NCI-H2171 (cell line): ENCODE data around the gene MKKS.
"Not testable (repeated sequence)": the region's sequence is repeated elsewhere in the genome, so short reads cannot be mapped to it uniquely, and the experiment has no call there.

Source experiments
- DNase-seq: peaks from one replicate; lab custom pipeline; 2025; lab: John Stamatoyannopoulos, UW

The MKKS gene

DNA sequence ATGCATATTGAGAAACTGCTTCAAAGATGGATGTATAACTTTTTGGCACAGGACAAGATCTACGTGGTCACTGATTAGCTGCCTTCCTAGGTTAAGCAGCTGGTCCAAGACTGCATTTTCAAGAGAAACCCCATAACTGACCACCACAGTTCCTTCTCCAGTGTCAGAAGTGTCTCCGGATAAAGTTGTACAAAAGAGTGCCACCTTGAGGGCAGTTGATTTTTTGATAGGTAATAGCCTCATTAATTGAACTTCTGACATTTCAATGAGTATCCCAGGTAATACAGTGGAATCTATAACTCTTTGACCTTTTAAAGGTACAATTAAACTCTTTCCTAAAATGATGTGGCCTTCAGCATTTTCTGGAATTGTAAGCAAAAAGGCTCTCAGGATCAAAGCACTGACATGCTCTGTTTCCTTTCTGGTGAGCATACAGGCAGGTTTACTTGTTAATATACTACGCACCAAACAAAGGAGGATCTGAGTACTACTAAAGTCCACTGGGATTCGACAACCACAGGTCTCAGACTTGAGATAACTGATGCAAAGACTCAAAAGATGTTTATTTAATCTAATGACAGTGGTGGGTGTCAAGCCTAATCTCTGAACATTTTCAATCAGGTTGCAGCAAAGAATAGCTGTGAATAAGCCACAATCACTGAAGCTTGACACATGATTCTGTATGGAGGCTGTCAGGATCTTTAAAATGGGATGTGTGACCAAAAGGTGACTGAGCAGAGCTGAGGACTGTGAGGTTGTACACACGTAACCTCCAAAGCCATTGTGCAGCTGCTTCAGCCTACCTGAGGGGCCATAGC, 21.2 kb downstream of the MKKS start:
- no peak for DNase-seq

DNA sequence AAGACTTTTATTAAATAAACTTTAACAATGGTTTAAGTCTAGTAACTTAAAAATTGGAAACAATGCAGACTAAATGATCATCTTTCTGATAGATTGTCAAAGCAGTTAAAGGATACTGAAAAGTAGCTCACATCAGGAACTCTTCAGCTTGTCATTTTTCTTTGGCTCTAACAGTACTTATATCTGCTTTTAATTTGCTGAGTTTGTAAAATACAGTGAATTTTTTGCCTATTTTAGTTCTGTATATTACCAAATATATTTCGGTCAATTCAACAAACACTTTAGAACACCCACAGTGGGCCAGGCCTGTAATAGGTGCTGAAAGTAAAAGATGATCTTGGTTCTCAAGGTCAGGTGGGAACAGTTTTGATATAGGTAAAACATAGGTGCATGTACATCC, 22.3 kb downstream of the MKKS start:
- no peak for DNase-seq

DNA sequence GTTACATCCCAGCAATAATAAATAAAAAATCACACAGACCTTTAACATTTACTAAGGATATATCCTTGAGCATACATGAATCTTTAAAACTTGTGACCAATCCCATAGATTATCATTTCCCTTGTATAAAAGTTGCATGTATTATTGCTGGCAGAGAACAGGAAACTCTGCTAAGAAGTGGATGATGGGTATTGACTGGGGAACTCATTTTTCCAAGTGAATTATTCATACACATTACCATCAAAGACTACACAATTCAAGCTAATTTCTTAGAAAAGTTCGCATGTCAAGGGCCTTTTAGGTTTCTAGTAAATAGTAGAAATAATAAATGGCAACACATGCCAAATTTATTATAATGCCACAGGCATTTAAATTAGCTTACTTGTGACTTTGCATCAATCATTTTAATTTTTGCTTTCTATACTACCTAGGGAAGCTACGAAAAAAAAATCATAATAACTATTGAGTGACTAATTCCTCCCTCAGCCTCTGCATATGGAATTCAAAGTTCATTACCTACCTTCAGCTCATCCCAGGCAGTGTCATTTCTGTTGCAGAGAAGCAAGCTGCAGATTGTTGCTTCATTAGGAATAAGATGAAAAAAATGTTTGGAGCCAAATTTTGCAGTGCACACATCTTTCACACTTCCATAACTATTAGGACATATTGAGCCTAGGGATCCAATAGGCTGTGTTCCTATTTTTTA, 25.8 kb downstream of the MKKS start:
- no peak for DNase-seq

DNA sequence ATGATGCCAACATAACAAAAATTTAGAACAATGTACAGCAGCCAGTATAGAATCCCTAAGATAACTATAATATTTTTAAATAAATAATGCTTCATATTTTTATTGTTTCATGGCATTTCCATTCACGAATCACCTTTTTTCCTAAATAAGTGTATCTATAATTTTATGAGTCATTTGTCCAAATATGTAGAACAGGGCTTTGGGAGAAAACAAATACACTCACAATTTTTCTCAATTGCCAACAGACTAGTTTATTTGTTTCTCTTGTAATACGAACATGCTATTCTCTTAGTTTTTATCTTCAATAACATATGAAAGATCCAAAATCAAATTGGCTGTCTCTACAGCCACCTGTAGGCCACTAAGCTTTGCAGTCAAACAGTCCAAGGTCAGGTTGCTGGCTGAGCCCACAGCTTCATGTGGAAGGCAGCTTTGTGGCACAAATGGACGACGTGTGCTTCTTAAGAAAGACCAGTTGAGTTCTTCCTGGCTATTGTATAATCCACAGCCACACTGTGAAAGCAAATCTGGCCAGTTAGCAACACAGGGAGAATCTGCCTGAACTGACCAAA, 29.0 kb downstream of the MKKS start:
- DNase-seq: no peak

DNA sequence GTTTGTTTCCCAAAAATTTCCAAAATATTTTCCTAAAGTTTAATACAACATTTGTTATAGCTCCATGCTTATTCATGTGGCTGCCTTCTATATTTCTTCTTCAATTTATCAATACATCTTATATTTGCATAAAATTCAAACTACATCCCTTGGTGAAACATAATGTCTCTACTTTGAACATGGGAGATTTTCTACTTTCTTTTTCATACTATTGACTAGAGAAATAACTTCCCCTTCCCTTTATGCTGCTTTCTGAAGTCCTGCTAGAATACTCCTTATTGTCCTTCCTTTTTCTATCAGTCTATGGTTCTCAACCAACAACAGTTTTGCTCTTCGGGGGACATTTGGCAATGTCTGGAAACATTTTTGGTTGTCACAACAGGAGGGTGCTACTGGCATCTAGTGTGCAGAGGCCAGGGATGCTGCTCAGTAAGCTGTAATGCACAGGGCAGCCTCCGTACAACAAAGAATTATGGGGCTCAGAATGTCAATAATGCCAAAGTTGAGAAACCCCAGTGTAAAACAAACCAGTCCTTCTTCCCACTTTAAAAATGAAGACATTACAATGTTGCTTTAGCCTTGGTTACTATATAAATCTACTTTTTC, 29.9 kb downstream of the MKKS start:
- DNase-seq: no peak

DNA sequence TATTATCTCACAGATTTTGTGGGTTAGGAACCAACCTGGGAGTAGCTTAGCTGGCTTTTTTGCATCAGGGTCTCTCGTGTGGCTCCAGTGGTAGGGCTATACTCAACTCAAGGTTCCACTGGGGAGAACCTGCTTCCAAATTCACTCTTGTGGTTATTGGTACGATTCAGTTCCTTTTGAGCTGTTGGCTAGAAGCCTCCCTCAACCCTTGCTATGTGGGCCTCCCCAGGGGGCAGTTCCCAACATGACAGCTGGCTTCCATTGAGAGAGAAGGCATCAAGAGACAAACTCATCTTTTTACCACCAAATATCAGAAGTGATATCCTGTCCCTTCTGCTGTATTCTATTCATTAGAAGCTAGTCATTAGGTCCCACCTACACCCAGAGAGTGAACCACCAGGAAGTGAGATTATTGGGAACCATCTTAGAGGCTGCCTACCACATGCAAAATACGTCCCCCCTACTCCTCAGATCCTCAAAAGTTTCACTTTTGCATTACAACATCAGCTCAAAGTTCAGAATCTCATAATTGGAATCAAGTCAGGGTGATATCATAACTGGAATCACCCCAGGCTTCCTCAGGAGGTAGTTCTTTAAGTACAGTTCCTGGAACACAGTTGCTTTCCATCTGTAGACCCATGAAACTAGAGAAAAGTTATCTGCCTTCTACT, 30.9 kb downstream of the MKKS start:
- DNase-seq: no peak

DNA sequence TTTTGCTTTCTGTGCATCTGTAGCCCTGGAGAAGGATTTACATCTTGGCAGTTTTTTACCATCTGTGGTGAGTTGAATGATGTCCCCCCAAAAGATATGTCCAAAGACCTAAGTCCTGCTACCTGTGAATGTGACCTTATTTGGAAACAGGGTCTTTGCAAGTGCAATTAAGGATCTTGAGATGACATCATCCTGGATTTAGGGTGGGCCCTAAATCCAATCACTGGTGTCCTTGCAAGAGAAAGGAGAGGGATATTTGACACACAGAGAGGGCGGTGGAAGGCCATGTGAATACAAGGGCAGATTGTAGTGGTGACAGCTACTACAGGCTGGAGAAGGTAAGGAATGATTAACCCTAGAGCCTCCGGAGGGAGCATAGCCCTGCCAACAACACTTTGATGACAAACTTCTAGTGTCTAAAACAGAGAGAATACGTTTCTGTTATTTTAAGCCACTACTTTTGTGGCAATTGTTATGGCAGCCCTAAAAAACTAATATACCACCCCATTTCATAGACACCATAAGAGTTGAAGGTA, 35.1 kb downstream of the MKKS start:
- no peak for DNase-seq

DNA sequence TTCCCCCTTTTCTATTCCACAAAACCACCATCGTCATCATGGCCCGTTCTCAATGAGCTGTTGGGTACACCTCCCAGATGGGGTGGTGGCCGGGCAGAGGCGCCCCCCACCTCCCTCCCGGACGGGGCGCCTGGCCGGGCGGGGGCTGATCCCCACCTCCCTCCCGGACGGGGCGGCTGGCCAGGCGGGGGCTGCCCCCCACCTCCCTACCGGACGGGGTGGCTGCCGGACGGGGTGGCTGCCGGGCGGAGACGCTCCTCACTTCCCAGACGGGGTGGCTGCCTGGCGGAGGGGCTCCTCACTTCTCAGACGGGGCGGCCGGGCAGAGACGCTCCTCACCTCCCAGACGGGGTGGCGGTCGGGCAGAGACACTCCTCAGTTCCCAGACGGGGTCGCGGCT, 39.3 kb downstream of the MKKS start:
- DNase-seq: not testable (repeated sequence)

DNA sequence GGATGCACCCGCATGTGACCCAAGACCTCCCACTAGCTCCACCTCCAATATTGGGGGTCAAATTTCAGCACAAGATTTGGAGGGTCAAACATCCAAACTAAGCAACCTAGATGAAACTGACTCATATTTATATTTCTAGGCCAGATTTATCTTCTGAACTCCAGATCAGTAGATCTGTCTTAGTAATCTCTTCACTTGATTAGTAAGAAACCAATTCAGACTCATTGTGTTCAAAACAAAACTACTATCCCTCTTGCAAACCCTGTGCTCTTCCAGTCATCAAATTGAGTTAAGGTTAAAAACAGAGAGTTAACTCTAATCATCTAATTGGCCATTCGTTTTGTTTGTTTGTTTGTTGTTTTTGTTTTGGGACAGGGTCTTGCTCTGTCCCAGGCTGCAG, 43.3 kb downstream of the MKKS start:
- no peak for DNase-seq

DNA sequence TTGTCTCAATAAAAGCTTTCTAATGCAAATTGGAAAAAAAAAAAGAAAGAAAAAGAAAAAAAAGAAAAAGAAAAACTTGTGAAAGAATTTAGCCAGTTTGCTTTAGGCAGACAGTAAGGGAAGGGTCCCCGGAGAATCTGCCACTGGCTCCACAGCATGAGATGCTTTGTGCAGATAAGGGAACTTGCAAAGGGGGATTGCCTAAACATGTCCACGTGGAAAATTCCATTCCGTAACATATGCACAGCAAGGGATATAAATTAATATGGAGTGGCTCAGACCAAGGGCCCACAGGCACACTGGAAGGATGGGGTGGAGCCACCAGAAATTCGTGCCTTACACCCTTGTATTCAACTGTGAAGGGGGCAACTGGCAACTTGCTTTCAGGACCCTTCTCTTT, 45.4 kb downstream of the MKKS start:
- DNase-seq: no peak

DNA sequence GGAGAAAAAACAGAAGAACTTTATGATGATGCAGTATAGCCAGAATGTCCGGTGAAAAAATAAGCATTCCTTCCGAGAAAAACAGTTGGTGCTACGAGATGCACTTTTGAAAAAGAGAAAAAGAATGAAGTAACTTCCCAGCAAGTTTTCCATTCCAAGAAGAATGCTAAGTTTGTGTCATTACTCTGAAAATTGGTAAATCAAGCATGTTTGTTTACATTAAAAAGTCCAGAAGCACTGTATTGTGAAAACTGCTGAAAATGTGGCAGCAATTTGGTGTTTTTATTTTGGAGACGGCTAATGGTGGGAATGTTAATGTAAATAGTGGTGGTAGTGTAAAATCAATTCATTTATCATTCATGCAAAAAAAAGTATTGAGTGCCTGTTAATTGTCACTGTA, 46.3 kb downstream of the MKKS start:
- DNase-seq: no peak

DNA sequence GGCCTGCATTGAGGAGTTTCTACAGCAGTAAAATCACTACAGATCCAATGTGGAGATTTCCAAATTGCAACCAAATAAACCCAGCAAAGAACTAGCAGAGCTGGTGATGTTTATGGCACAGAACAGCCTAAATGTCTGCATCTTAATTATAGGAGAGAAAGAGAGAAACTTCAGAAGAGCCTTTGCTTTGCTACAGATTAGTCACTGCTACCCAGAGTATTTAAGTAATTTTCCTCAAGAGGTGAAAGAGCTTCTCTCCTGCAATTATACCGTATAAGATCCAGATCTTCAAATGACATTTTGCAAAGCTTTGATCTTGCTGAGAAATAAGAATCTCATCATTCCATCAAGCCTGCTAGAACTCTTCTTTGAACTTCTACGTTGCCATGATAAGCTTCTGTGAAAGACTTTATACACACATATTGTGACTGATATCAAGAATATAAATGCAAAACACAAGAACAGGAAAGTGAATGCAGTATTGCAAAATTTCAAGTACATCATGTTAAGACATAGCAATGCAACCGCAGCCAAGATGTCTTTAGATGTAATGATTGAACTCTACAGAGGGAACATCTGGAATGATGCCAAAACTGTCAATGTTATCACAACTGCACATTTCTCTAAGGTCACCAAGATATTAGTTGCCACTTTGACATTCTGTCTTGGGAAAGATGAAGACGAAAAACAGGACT, 48.0 kb downstream of the MKKS start:
- no peak for DNase-seq

DNA sequence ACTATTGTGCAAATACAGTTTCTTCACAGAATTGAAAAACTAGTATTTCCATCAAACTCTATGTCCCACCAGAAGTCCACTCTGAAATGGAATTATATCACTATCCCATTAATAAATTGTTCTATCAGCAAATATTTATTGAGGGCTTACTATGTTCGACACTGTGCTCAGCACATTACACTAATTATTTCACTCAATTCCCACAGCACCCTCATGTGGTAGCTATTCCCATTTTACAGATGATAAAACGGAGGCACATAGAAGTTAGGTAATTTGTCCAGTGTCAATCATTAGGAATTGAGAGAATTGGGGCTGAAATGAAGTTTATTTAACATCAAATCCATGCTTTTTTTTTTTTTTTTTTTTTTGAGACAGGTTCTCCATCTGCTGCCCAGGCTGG, 52.5 kb downstream of the MKKS start:
- DNase-seq: no peak

DNA sequence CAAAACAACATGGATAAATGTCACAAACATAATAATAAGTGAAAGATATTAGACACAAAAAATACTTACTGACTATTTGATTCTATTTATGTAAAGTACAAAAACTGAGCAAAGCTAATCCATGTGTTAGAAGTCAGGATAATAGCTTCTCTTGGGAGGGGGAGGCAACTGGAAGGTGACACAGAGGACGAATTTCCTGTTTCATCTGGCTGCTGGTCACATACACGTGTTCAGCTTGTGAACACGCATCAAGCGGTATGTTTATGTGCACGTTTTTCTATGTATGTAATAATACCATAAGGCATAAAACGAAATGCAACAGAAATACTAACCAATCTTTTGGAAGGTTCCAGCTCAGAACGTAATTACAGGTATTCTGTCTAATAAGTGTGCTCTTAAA, 54.3 kb downstream of the MKKS start:
- no peak for DNase-seq

DNA sequence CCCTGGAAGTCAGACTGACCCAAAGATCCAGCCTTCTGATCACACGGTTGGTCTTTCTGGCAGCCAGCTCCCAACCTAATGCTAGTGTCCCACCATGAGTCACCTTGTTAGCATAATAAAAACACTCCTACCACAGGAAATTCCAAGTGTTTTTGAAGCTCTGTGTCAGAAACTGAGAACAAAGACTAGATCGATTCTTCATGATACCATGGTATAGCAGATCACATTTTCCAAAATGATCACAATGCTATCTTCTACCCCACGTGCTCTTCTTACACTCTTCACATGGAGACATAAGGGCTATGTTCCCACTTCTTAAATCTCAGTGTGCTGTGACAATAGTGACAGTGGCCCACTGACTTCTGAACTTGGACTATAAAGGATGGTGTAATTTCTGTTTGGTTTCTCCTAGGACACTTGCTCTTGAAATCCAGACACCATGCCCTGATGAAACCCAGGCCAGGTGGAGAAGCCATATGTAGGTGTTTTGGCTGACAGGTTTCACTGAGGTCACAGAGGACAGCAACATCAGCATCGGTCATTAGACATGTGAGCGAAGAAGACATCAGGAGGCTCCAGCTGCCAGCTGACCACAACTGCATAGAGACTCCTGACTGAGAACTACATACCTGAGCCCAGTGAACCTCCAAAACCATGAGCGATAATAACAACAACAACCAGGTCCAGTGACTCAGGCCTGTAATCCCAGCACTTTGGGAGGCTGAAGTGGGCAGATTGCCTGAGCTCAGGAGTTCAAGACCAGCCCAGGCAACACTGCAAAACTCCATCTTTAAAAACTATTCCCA, 57.5 kb downstream of the MKKS start:
- DNase-seq: no peak

DNA sequence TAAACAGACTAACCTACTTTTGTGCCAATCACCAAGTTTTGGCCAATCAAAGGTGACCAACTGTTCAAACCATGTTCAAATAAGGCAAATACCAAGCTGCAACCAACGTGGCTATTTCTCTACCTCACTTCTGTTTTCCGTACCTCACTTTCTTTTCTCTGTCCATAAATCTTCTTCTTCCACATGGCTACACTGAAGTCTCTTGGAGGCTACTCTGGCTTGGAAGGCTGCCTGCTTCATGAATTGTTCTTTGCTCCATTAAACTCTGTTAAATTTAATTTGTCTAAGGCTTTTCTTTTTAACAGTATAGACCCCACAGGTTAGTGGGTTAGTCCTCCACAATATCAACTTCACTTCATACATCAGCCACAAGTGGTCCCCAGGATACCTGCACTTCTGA, 58.8 kb downstream of the MKKS start:
- DNase-seq: no peak

DNA sequence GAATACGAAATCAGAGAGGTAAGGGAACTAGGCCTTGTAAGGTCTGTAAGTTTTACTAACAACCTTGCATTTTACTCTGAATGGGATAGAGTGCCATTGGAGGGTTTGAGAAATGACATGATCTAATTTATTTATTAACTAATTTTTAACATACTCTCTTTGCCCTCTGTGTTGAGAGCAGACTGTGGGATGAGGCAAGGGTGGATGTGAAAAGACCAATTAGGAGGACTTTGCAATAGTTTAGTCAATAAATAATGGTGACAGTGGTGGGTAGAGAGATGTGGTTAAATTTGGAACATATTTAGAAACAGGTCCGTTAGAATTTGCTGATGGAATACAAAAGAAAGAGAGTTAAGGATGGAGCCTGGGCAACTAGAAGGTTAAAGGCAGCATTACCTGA, 60.0 kb downstream of the MKKS start:
- no peak for DNase-seq

DNA sequence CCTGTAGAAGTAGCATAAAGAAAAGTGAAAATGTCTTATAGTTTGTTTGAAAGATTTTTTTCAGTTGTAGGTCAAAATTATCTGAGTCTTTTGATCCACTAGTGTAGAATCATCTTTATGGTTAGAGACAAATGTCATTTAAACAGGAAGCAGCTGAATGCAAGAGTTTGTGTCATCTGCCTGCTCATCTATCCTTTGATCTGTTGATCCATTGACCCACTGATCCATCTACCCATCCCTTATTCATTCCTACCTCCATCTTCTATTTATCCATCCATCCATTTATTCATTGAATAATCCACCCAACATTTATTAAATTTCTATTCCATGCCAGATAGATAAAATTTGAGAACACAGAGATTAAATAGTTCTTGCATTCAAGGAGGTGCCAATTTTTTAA, 62.6 kb downstream of the MKKS start:
- DNase-seq: no peak

DNA sequence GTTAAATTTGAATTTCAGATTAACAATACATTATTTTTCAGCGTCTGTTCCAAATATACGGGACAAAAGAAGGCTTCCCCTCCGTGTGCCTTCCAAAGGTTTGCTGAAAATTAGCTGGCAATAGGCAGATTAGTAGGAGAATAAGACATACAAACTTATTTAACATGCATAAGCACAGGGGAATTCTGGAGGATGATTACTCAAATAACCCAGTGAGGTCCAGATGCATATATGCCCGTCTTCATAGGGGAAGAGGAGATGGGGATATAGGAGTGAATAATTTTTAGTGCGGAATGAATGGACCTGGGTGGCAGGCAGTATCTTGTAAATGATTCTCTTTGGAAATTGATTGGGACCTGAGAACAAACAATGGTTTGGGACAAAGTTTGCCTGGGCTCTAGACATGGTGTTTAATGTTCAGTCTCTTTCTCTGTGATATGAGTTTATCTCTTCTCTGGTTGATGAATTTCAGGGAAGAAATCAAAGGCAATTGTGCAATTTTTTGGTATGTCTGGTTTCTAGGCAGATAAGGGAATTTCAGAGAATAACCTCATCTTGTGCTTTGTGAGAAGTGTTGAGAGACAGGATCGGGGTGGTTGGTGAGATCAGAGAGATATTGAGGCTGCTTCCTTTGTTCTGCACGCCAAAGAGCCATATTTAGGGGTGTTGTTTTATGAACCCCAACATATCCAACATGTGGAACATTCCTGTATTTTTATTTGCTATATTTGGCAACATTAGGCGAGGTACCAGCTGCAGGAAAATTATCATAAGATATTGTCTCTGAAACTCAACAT, 63.7 kb downstream of the MKKS start:
- DNase-seq: no peak

DNA sequence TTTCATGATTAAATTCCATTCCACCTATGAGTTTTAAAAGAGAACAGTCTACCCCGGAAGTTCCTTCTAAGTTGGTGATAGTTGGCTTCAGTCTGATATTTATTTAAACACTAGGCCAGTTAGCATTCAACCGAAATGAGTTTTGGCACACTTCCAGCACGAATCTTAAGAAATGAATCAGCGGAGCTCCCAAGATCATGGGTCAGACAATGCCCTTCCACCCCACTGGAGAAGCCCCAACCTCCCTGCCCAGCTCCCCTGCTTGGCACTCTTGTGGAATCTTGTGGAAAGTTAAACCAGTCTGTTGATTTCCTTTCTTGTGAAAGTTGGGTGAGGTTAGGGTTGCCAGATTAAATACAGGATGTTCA, 64.3 kb downstream of the MKKS start:
- DNase-seq: no peak
